Measurements from ENCODE around the gene NOA1.

DNA sequence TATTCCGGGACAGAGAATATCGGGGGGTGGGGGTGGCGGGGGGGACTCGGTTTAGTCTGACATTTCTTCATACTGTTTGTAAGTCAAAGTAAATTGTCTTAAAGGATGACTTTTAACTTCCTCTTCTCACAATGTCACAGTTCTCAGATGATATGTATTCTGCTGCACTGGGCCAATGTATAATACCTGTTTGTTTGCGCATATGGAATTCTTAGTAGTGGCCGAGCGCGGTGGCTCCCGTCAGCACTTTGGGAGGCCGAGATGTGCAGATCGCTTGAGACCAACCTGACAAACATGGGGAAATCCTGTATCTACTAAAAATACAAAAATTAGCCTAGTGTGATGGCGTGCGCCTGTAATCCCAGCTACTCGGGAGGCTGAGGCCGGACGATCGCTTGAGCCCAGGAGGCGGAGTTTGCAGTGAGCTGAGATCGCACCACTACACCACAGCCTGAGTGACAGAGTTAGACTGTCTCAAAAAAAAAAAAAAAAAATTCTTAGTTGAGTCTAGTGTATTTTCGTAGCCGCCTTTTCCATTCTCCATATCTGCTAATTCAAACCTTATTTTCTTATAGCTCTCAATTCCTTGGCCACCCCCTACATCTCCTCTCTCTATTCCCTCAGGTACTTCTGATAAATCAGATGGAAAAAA lies 2.1 kb upstream of the NOA1 start:
- no peak for TF ChIP-seq TAF1 (IDR thresholded peaks at IDR 0.05; ENCODE audit: low read depth)
- no peak for TF ChIP-seq EP300 (conservative IDR thresholded peaks at IDR 0.05; ENCODE audit: poor library complexity, severe bottlenecking)
- no peak for TF ChIP-seq EZH2 (IDR thresholded peaks at IDR 0.05; ENCODE audit: borderline replicate concordance, insufficient read depth, low read length, poor library complexity, severe bottlenecking)
- TF ChIP-seq, protein P1, sequence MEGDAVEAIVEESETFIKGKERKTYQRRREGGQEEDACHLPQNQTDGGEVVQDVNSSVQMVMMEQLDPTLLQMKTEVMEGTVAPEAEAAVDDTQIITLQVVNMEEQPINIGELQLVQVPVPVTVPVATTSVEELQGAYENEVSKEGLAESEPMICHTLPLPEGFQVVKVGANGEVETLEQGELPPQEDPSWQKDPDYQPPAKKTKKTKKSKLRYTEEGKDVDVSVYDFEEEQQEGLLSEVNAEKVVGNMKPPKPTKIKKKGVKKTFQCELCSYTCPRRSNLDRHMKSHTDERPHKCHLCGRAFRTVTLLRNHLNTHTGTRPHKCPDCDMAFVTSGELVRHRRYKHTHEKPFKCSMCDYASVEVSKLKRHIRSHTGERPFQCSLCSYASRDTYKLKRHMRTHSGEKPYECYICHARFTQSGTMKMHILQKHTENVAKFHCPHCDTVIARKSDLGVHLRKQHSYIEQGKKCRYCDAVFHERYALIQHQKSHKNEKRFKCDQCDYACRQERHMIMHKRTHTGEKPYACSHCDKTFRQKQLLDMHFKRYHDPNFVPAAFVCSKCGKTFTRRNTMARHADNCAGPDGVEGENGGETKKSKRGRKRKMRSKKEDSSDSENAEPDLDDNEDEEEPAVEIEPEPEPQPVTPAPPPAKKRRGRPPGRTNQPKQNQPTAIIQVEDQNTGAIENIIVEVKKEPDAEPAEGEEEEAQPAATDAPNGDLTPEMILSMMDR (IDR thresholded peaks at IDR 0.05; ENCODE audit: poor library complexity, severe bottlenecking) = no peak
- TF ChIP-seq POLR2AphosphoS5 (IDR thresholded peaks at IDR 0.05) = no peak
- no peak for TF ChIP-seq SMC3 (conservative IDR thresholded peaks at IDR 0.05; ENCODE audit: poor library complexity)
- TF ChIP-seq RAD21 (conservative IDR thresholded peaks at IDR 0.05) = no peak
